ENCODE data around the gene USP22.
"Not testable (repeated sequence)": the region's sequence is repeated elsewhere in the genome, so short reads cannot be mapped to it uniquely, and the experiment has no call there.

USP22 gene

GRCh38 chr17:20977609-20978253, 65.1 kb downstream of the USP22 start:
- DNase-seq; in situ Hi-C loops (cut with MboI; ENCODE audit: low pct_unique_long_range_greater_than_20kb, low sequenced_read_pairs): not testable (repeated sequence)

GRCh38 chr17:20975566-20975965, 67.2 kb downstream of the USP22 start:
- in situ Hi-C loops (cut with MboI; ENCODE audit: low pct_unique_long_range_greater_than_20kb, low sequenced_read_pairs) = no loop called here

GRCh38 chr17:20970329-20970728, 72.5 kb downstream of the USP22 start:
- in situ Hi-C loops (cut with MboI; ENCODE audit: low pct_unique_long_range_greater_than_20kb, low sequenced_read_pairs) = no loop called here
- DNase-seq = no peak

More at GRCh38 chr17:20975566-20975965, 67.2 kb downstream of the USP22 start:
- DNase-seq = no peak

GRCh38 chr17:20968913-20969616, 73.7 kb downstream of the USP22 start:
- DNase-seq = no peak
- in situ Hi-C loops (cut with MboI; ENCODE audit: low pct_unique_long_range_greater_than_20kb, low sequenced_read_pairs) = no loop called here

GRCh38 chr17:20967776-20968175, 75.0 kb downstream of the USP22 start:
- DNase-seq = no peak
- in situ Hi-C loops (cut with MboI; ENCODE audit: low pct_unique_long_range_greater_than_20kb, low sequenced_read_pairs) = no loop called here

DNA sequence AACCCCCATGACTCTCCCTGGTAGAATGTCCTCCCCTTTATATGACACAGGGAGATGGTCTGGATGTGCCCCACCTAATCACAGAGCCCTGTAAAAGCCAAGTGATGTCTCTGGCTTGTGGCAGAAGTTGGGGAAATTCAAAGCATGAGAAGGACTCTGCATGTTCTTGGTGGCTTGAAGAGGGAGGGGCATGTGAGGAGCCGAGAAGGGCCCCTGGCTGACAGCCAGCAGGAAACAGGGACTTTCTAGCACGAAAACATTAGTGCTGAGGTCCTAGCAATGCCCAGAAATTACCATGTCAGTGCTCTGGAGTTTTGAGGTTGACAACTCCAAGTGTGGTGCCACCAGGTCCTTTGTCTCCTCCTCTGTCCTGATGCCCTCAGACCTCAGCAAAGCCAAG, 75.9 kb downstream of the USP22 start:
- in situ Hi-C loops (cut with MboI; ENCODE audit: low pct_unique_long_range_greater_than_20kb, low sequenced_read_pairs) = no loop called here
- no peak for DNase-seq

DNA sequence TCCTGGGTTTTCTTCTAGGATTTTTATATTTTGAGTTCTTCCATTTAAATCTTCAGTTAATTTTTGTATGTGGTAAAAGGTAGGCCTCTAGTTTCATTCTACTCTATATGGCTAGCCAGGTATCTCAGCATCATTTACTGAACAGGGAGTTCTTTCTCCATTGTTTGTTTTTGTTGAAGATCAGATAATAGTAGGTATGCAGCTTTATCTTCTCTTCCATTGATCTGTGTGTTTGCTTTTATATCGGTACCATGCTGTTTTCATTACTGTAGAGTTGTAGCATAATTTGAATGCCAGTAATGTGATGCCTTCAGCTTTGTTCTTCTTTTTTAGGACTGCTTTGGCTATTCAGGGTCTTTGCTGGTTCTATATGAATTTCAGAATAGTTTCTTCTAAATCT, 77.3 kb downstream of the USP22 start:
- in situ Hi-C loops (cut with MboI; ENCODE audit: low pct_unique_long_range_greater_than_20kb, low sequenced_read_pairs) = no loop called here
- no peak for DNase-seq

GRCh38 chr17:20961586-20961985, 81.2 kb downstream of the USP22 start:
- in situ Hi-C loops (cut with MboI; ENCODE audit: low pct_unique_long_range_greater_than_20kb, low sequenced_read_pairs) = no loop called here
- no peak for DNase-seq

DNA sequence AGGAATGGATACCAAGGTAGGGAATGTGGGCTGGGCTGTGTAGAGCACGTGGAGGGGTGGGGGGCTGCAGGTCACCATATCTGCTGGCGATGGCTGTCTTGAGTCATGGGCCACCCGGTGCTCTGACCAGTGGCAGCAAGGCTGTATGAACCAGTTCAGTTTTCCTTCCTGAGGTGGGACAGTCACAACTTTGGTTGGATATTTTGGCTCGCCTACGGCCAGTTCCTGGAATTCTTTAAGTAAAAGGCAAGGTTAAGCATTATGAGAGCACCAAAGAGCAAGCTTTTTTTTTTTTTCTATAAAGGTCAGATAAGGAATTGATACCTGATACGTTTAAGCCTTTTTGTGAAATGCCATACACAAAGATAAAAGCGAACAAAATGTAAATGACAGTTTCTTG, 81.9 kb downstream of the USP22 start:
- in situ Hi-C loops (cut with MboI; ENCODE audit: low pct_unique_long_range_greater_than_20kb, low sequenced_read_pairs) = no loop called here
- DNase-seq = no peak

DNA sequence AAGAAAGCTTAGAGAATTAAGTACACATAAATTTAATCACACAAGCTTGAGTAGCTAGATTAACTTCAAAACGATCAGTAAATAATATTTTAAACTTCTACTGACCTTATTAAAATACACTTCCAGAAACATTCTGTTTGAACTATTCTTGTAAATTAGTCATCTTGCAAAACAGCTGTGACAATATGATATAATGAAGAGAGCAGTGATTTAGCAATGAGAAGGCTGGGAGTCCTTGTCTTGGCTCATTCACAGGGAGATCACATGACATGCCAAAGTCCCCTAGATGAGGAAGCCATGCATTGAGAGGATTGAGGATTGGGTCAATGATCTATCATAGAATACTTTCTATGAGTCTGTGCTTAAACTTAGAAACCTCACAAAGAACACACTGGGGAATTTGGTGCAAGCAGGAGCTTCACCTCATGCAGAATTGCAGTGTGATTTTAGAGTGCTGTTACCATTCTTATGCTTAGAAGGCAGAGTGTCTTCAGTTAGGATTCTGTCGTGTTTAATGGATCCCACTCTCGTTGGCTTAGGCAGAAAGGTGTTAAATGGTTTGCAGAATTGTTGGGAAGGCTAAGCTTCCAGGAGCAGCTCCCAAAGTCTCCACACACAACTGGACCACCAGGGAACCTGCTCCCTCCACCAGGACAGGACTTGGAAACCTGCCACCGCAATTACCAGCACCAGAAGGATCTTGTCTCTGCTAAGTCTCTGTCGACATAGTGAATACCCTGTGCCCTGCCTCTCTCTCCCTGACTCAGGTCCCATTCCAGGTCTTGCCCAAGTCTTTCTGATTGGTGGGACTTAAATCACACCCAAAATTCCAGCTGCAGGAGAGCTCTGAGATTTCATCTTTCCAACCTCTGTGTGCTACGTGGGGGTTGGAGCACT, 87.1 kb downstream of the USP22 start:
- in situ Hi-C loops (cut with MboI; ENCODE audit: low pct_unique_long_range_greater_than_20kb, low sequenced_read_pairs) = no loop called here
- no peak for DNase-seq

DNA sequence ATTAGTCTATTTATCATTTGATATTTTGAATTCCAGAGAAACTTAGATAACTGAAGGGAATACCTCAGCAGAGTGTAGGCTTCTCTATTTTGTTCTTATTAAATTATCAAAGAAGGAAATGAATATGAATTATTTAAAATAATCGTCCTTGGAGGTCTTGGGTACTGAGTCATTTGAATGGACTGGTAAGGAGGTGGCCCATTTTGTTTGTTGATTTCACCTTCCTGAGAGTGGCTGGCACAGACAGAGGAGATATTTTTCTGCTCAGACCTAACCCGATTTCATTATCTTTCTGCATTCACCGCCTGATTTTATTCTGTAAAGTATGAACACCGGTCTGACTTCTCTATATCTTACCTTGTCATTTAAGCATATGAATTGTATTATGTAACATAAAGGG, 88.0 kb downstream of the USP22 start:
- no peak for DNase-seq
- in situ Hi-C loops (cut with MboI; ENCODE audit: low pct_unique_long_range_greater_than_20kb, low sequenced_read_pairs) = no loop called here

DNA sequence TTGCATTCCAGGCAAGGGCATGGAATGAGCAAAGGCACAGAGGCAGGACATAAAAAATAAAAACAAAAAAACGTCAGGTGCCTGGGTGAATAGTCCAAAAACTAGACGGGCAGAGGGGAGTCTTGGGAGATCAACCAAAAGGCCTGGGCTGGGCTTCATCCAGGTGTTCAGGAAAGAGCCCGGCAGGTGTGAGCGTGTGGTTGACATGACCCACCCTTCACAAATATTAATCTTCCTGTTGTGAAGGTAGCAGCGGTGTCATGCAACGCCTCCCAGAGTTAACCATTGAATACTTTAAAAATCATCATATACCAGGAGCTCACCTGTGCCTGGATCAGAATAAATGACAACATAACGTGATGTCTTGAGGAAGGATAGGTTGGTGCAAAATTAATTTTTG, 90.6 kb downstream of the USP22 start:
- DNase-seq = no peak
- in situ Hi-C loops (cut with MboI; ENCODE audit: low pct_unique_long_range_greater_than_20kb, low sequenced_read_pairs) = no loop called here
